IgD-negative memory B cell (primary cell): ENCODE results near the gene ADRB2. TPM values are rescaled to one million over a fixed set of nuclear protein-coding genes. Genes with fewer than 3 reads are reported as not detected.
"Not testable (repeated sequence)": the region's sequence is repeated elsewhere in the genome, so short reads cannot be mapped to it uniquely, and the experiment has no call there.

Source experiments
- H3K27ac Mint-ChIP-seq, 3 donors: one replicate each; pipeline ENCODE4 v1.8.0; 2020 to 2022; ENCODE audit warnings: mild to moderate bottlenecking in 3 of 3, mixed read lengths in 3 of 3, moderate library complexity in 1 of 3
- H3K27me3 Mint-ChIP-seq: one replicate; pipeline ENCODE4 v1.8.0; 2021; ENCODE audit warnings: mixed read lengths
- H3K36me3 Mint-ChIP-seq: one replicate; pipeline ENCODE4 v1.8.0; 2020; ENCODE audit warnings: mild to moderate bottlenecking, mixed read lengths
- H3K4me1 Mint-ChIP-seq, 3 donors: one replicate each; pipeline ENCODE4 v1.8.0; 2020 to 2022; ENCODE audit warnings: mixed read lengths in 3 of 3, mild to moderate bottlenecking in 1 of 3
- H3K4me3 Mint-ChIP-seq, 4 donors: one replicate each; pipeline ENCODE4 v1.8.0; 2020 to 2022; ENCODE audit warnings: mild to moderate bottlenecking in 4 of 4, mixed read lengths in 4 of 4, moderate library complexity in 3 of 4
- H3K9me3 Mint-ChIP-seq, 3 donors: one replicate each; pipeline ENCODE4 v1.8.0; 2020 to 2021; ENCODE audit warnings: mixed read lengths in 3 of 3, mild to moderate bottlenecking in 1 of 3
- polyA plus RNA-seq: library from polyadenylated mRNA; unstranded; fragments of 300-500 nt; fragmentation: Illumina TruSeq; gene quantifications from one replicate; pipeline ENCODE4 v1.2.3, GENCODE V29; 2021

The ADRB2 gene
- polyA plus RNA-seq, 1 donor from 2014 or later = 9.1 TPM

GRCh38 chr5:148796936-148797335 lies 29.5 kb upstream of the ADRB2 start:
- H3K4me1 Mint-ChIP-seq = peaks cover 13 to 23% (median 20%) of the 10 kb centered on the region in 3 donors

GRCh38 chr5:148798786-148799185 lies 27.6 kb upstream of the ADRB2 start:
- Mint-ChIP-seq H3K4me1 (peaks cover 7 to 19% (median 15%) of the 10 kb centered on the region in 3 donors), H3K27ac (no peak overlapping the region), H3K9me3 (peaks cover 0 to 5% (median 2%) of the 10 kb centered on the region in 3 donors), H3K4me3 (no peak overlapping the region), H3K27me3 (peaks cover 1% of the 10 kb centered on the region), H3K36me3 (peaks cover 6% of the 10 kb centered on the region)

More at GRCh38 chr5:148796936-148797335, 29.5 kb upstream of the ADRB2 start:
- H3K27ac Mint-ChIP-seq = no peak overlapping the region
- no peaks in the 10 kb centered on the region for H3K9me3 Mint-ChIP-seq
- peaks cover 1% of the 10 kb centered on the region for H3K27me3 Mint-ChIP-seq
- no peaks in the 10 kb centered on the region for H3K36me3 Mint-ChIP-seq
- no peak overlapping the region for H3K4me3 Mint-ChIP-seq

DNA sequence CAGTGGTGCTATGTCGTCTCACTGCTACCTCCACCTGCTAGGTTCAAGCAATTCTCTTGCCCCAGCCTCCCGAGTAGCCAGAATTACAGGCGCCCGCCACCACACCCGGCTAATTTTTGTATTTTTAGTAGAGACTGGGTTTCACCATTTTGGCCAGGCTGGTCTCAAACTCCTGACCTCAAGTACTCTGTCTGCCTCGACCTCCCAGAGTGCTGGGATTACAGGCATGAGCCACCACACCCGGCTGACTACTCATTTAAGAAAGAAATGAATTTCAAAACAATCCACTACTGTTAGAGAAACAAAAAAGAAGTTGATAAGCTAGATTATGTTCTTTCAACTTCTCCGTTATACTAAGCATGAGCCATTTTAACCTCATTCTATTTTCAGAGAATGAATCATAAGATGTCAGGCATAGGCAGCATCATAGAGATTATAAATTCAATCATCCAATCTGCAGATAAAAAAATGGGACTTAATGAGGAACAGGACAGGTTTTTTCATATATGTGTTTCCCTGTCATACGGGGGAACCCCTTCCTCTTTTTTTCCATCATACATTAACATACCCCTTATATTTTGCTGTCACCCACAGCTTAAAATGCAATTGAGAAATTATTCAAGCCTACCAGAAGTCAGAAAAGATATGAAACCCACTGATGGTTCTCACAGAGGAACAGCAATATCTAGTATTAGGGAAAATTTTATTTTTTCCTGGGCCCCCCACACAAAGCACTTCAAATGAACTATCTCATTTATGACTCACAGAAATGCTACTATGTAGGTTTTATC lies 26.5 kb upstream of the ADRB2 start:
- Mint-ChIP-seq H3K9me3 (peaks cover 0 to 5% (median 2%) of the 10 kb centered on the region in 3 donors), H3K4me3 (no peak overlapping the region), H3K27me3 (peaks cover under 1% of the 10 kb centered on the region), H3K36me3 (peaks cover 6% of the 10 kb centered on the region), H3K27ac (no peak overlapping the region), H3K4me1 (peaks cover 2 to 8% (median 4%) of the 10 kb centered on the region in 3 donors)

DNA sequence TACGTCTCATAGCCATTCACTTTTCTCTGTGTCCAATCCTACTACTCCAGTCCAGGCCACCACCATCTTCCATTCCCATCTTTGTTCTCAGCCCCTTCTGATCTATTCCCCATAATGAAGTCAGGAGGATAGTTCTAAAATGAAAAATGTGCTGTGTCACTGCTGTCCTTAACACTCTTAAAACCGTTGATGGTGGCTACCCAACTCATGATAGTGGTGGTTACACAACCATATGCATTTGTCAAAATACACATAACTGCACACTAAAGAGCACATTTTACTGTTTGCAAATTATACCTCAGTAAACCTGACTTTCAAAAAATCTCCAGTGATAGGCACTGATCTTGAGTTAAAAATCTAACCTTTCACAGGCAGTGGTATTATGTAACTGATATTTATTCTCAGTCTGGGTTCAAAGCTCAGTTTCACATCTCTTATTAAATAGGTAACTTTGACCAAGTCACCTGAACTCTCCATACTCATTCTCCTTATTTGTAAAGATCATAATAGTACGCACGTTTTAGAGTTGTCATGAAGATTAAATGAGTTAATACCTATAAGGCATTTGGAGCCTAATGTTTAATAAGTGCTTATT lies 24.6 kb upstream of the ADRB2 start:
- Mint-ChIP-seq H3K36me3 (peaks cover 6% of the 10 kb centered on the region), H3K27me3 (no peaks in the 10 kb centered on the region), H3K4me3 (no peak overlapping the region), H3K27ac (no peak overlapping the region), H3K9me3 (peaks cover 0 to 5% (median 2%) of the 10 kb centered on the region in 3 donors), H3K4me1 (peaks cover 16 to 18% (median 16%) of the 10 kb centered on the region in 3 donors)

DNA sequence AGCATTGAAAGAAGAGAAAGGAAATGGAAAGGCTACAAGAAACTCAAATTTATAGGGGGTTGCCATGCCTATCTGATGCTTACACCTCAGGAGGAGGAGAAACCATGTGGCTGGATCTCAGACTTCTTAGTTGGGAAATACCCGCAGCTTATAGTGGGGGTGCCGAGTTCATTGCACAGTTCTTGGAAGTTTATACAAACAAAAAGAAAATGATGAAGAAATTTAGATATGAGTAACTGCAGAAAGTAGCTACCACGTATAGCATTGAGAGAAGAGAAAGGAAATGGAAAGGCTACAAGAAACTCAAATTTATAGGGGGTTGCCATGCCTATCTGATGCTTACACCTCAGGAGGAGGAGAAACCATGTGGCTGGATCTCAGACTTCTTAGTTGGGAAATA lies 23.0 kb upstream of the ADRB2 start:
- not testable (repeated sequence) for H3K4me3 Mint-ChIP-seq
- peaks cover 26 to 34% (median 31%) of the 10 kb centered on the region in 3 donors for H3K4me1 Mint-ChIP-seq

DNA sequence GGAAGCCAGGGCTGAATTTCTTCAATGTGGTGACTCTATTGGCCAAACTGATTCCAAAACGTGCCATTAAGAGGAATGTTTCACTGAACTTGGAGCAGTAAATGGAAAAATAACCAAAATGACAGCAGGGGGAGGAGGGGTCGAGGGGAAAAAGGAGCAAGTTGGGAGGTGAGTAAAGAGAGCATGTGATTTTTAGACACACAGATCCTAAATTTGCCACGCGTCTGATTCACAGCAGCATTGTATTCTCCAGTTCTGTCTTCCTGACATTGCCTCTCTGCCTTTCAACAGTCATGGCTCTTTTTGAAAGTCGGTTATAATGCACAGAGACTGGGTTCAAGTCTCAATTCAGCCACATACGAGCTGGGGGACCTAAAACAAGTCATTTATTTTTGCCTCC lies 22.0 kb upstream of the ADRB2 start:
- peaks cover 0 to 5% (median 2%) of the 10 kb centered on the region in 3 donors for H3K9me3 Mint-ChIP-seq
- H3K4me3 Mint-ChIP-seq = no peak overlapping the region
- peaks cover 35 to 44% (median 40%) of the 10 kb centered on the region in 3 donors for H3K4me1 Mint-ChIP-seq
- H3K27ac Mint-ChIP-seq = no peak overlapping the region
- no peaks in the 10 kb centered on the region for H3K27me3 Mint-ChIP-seq
- peaks cover 6% of the 10 kb centered on the region for H3K36me3 Mint-ChIP-seq

More for the DNA sequence above, 23.0 kb upstream of the ADRB2 start:
- not testable (repeated sequence) for H3K27me3 Mint-ChIP-seq, H3K9me3 Mint-ChIP-seq, H3K27ac Mint-ChIP-seq, H3K36me3 Mint-ChIP-seq

DNA sequence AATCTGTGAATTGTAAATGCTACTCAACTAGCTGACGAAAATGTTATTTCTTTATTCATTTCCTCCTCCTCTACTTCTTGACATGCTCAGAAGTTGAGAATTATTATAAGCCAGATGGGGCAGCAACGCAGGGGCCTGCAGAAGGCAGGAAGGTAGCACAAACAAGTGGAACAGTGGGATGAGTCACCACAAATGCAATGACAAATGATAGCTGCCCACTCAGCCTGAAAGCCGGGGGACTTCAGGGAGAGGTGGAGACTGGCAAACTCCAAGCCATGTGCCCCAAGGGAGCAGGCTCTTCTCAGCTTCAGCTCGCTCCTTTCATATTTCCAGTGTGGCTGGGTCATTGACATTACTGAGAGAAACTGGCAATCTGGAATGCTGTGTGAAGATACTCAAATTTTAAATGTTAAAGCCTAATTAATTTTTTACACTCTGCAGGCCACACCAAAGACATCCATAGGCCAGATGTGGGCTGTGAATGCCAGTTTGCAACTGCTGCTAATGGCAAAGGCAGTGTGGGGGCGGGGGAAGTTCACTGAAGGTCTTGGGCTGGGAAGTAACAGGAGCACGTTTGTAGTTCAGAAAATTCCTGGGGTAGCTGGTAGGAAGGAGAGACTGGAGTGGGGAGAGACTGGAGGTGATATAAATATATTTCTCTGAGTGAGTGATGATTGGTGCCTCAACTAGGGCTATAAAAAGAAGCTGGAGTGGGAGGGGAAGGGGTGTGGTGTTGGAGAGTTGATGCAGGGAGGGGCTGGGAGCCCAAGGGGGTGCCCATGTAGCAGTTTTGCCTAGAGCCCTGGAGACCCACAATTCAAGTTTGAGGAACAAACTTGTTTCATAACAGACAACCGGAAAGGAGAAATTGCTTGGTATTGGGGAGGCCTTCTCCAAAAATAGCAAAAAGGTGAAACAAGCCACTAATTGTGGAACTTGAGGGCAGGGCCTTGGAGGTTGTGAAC lies 20.8 kb upstream of the ADRB2 start:
- Mint-ChIP-seq H3K4me1 (peaks cover 43 to 51% (median 50%) of the 10 kb centered on the region in 3 donors), H3K9me3 (peaks cover 0 to 5% (median 2%) of the 10 kb centered on the region in 3 donors), H3K36me3 (peaks cover 6% of the 10 kb centered on the region), H3K27me3 (no peaks in the 10 kb centered on the region), H3K4me3 (peak overlapping the region in 3 of 4 donors; percentile 54 to 87 (median 84)), H3K27ac (peak overlapping the region; percentile 59 to 87 (median 80))

GRCh38 chr5:148806520-148806931 lies 19.9 kb upstream of the ADRB2 start:
- peak overlapping the region in 3 of 4 donors; percentile 54 to 87 (median 84) for H3K4me3 Mint-ChIP-seq
- peak overlapping the region in 2 of 3 donors; percentile 59 to 80 for H3K27ac Mint-ChIP-seq
- peaks cover 0 to 5% (median 2%) of the 10 kb centered on the region in 3 donors for H3K9me3 Mint-ChIP-seq
- no peaks in the 10 kb centered on the region for H3K27me3 Mint-ChIP-seq
- peaks cover 6% of the 10 kb centered on the region for H3K36me3 Mint-ChIP-seq
- peaks cover 49 to 57% (median 56%) of the 10 kb centered on the region in 3 donors for H3K4me1 Mint-ChIP-seq

DNA sequence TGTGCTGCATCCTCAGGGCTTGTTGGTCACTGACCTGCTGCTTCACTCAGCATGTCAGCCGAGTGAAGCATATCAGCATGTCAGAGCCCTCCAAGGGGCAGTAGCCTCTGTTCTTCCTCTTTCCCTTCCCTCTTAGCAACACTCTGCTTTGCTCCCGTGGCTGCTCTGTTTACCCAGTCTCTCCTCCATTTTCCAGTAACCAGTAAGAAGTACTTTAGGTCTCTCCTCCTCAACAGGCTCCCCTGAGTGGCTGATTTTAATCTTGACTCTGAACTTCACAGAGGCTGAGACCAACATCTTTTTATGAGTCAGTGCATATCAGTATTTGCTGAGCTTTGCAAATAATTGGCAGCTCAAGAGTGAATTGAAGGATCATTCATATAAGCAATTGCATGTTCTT lies 18.6 kb upstream of the ADRB2 start:
- peaks cover 1% of the 10 kb centered on the region for H3K36me3 Mint-ChIP-seq
- H3K4me3 Mint-ChIP-seq = peak overlapping the region; percentile 1 to 90 (median 78)
- peaks cover 0 to 3% (median 2%) of the 10 kb centered on the region in 3 donors for H3K9me3 Mint-ChIP-seq
- H3K4me1 Mint-ChIP-seq = peaks cover 56 to 65% (median 62%) of the 10 kb centered on the region in 3 donors
- H3K27me3 Mint-ChIP-seq = no peaks in the 10 kb centered on the region
- H3K27ac Mint-ChIP-seq = peak overlapping the region; percentile 90 to 98 (median 93)

DNA sequence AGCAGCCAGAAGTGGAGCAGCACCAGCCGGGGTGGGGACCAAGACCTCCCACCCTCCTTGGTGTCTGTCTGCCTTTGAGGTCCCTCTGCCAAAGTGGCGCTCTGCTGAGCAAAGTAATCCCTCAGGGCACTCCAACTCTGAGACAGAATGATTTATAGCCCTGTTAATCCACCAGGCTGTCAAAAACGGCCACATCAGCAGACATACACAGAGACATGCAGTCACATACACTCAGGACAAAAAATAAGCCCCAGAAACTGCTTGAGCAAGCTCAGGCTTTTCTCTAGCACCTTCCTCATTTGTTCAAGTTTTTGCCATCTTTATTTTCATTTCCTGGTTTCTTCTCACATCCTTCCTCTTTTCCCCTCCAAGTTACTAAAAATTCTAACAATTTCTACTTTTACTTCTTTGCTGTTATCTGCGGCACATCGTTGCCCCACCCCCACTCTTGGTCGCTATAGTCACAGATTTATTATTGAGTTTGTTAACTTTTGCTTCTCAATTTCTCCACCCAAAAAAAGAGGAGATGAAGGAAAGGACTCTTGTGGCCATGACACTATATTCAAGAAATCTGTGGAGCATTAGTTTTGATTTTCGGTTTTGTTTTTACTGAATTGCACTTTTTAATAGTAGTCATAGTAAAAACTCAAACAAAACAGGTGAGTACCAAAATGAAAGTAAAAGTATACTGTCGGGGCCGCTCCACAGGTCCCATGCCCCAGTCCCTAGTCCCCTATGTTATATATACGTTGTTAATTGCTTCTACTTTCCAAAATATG lies 17.4 kb upstream of the ADRB2 start:
- Mint-ChIP-seq H3K27me3 (no peaks in the 10 kb centered on the region), H3K9me3 (no peaks in the 10 kb centered on the region)

DNA sequence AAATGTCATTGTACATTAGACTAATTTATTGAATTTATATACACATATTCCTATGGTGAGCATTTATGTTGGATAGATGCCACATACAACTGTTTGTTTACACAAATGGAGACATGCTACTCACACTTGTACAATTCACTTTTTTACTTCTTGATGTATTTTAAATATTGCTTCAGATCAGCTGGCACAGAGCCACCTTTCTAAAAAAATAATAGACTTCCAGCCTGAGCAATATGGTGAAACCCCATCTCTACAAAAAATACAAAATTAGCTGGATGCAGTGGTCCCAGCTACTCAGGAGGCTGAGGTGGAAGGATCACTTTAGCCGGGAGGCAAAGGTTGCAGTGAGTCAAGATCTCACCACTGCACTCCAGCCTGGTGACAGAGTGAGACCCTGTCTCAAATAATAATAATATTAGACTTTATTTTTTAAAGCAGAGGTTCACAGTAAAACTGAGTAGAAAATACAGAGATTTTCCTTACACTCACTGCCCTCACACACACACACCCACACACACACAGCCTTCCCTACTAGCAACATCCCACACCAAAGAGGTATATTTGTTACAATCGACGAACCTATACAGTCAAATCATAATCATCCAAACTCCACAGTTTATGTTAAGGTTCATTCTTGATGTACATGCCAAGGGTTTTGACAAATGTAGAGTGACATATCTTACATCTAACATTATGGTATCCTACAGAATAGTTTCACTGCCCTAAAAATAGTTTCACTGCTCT lies 16.5 kb upstream of the ADRB2 start:
- H3K4me1 Mint-ChIP-seq = peaks cover 57 to 68% (median 65%) of the 10 kb centered on the region in 3 donors
- H3K36me3 Mint-ChIP-seq = no peaks in the 10 kb centered on the region
- H3K27ac Mint-ChIP-seq = peak overlapping the region; percentile 90 to 98 (median 93)
- no peaks in the 10 kb centered on the region for H3K9me3 Mint-ChIP-seq
- H3K4me3 Mint-ChIP-seq = peak overlapping the region; percentile 86 to 93 (median 88)
- H3K27me3 Mint-ChIP-seq = no peaks in the 10 kb centered on the region

More for the DNA sequence above, 17.4 kb upstream of the ADRB2 start:
- H3K36me3 Mint-ChIP-seq = no peaks in the 10 kb centered on the region
- H3K27ac Mint-ChIP-seq = peak overlapping the region; percentile 90 to 98 (median 93)
- H3K4me3 Mint-ChIP-seq = peak overlapping the region; percentile 86 to 93 (median 88)
- H3K4me1 Mint-ChIP-seq = peaks cover 56 to 68% (median 62%) of the 10 kb centered on the region in 3 donors

- H3K27ac Mint-ChIP-seq = peak overlapping the region; percentile 85 to 98 (median 93)
- peak overlapping the region in 3 of 4 donors; percentile 29 to 86 (median 78) for H3K4me3 Mint-ChIP-seq
- no peaks in the 10 kb centered on the region for H3K9me3 Mint-ChIP-seq
- H3K36me3 Mint-ChIP-seq = no peaks in the 10 kb centered on the region
- no peaks in the 10 kb centered on the region for H3K27me3 Mint-ChIP-seq
- peaks cover 58 to 66% (median 63%) of the 10 kb centered on the region in 3 donors for H3K4me1 Mint-ChIP-seq
These were observed 15.6 kb upstream of the ADRB2 start for GRCh38 chr5:148810823-148811222.

GRCh38 chr5:148811756-148812155 lies 14.7 kb upstream of the ADRB2 start:
- no peaks in the 10 kb centered on the region for H3K36me3 Mint-ChIP-seq
- H3K9me3 Mint-ChIP-seq = no peaks in the 10 kb centered on the region
- peaks cover 58 to 65% (median 62%) of the 10 kb centered on the region in 3 donors for H3K4me1 Mint-ChIP-seq
- H3K27me3 Mint-ChIP-seq = no peaks in the 10 kb centered on the region
- peak overlapping the region in 2 of 4 donors; percentile 50 to 75 for H3K4me3 Mint-ChIP-seq
- H3K27ac Mint-ChIP-seq = peak overlapping the region; percentile 85 to 92 (median 91)
